Measurements from ENCODE around the gene CYP1A1. TPM values are rescaled to one million over a fixed set of nuclear protein-coding genes. Genes with fewer than 3 reads are reported as not detected.

CYP1A1 gene
- total and polyA plus RNA-seq, 2 experiments from 2014 or later = 0.16 to 1.4 TPM

DNA sequence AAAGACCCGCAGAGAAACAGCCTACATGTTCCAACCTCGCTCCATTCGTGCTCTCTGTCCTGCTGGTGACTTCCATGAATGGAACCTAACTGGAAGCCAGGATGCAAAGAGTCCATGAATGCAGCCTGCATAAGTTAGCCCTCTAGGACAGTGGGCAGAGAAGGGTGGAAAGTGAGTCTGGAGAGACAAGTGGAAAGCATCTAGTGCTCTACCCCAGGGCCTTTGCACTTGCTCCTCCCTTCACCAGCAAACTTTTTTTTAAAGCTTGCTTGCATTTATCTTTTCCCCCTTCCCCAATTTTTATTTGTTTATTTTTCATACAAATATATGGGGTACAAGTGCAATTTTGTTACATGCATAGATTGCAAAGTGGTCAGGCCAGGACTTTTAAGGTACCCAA is 7.9 kb upstream of the CYP1A1 start:
- H3K27me3 Mint-ChIP-seq (ENCODE audit: insufficient read depth, low read depth, poor library complexity) = peaks cover 19% of the 10 kb centered on the region
- no peaks in the 10 kb centered on the region; the same call in 2 of the 3 replicates for H3K4me1 Mint-ChIP-seq
- H3K4me3 Mint-ChIP-seq = no peak overlapping the region

More for the DNA sequence above, 7.9 kb upstream of the CYP1A1 start:
- ATAC-seq (no peak), DNase-seq (ENCODE audit: low spot score) (no peak)
- Mint-ChIP-seq H3K9me3 (peaks cover 3% of the 10 kb centered on the region; the same call in 2 of the 3 replicates), H3K36me3 (ENCODE audit: low read depth) (no peaks in the 10 kb centered on the region), H3K27ac (no peak overlapping the region)
- H3K4me2 ChIP-seq = no peak overlapping the region
- no peaks in the 10 kb centered on the region; the same call in 1 of the 2 replicates for H3K9me2 ChIP-seq (ENCODE audit: insufficient read depth)
- H4K20me1 ChIP-seq (replicated peaks; ENCODE audit: insufficient read depth) = no peaks in the 10 kb centered on the region
- no peak overlapping the region for H3K4me3 ChIP-seq
- H3K36me3 ChIP-seq (ENCODE audit: insufficient read depth) = no peaks in the 10 kb centered on the region
- H3K27me3 ChIP-seq (ENCODE audit: insufficient read depth) = no peaks in the 10 kb centered on the region
- no peak overlapping the region for H2AFZ ChIP-seq
- H3K4me1 ChIP-seq (ENCODE audit: insufficient read depth) = no peaks in the 10 kb centered on the region
- no peaks in the 10 kb centered on the region for H3K79me2 ChIP-seq (replicated peaks; ENCODE audit: insufficient read depth)
- TF ChIP-seq EZH2 (IDR thresholded peaks at IDR 0.05; ENCODE audit: low read depth, unreplicated experiment) (no peak), CREB1 (CRISPR knock-in tag; IDR thresholded peaks at IDR 0.05; ENCODE audit: low read depth) (no peak), STAT1 (IDR thresholded peaks at IDR 0.05; ENCODE audit: unreplicated experiment) (no peak), ZNF114 (CRISPR knock-in tag; IDR thresholded peaks at IDR 0.05) (no peak), EZH2phosphoT487 (IDR thresholded peaks at IDR 0.05; ENCODE audit: unreplicated experiment) (no peak), REST (IDR thresholded peaks at IDR 0.05; ENCODE audit: unreplicated experiment) (no peak), CTCF (conservative IDR thresholded peaks at IDR 0.05; ENCODE audit: low read depth in 2 of 2) (no peak), ZNF331 (CRISPR knock-in tag; IDR thresholded peaks at IDR 0.05; ENCODE audit: low read depth) (no peak)
- TF ChIP-seq, protein P1, sequence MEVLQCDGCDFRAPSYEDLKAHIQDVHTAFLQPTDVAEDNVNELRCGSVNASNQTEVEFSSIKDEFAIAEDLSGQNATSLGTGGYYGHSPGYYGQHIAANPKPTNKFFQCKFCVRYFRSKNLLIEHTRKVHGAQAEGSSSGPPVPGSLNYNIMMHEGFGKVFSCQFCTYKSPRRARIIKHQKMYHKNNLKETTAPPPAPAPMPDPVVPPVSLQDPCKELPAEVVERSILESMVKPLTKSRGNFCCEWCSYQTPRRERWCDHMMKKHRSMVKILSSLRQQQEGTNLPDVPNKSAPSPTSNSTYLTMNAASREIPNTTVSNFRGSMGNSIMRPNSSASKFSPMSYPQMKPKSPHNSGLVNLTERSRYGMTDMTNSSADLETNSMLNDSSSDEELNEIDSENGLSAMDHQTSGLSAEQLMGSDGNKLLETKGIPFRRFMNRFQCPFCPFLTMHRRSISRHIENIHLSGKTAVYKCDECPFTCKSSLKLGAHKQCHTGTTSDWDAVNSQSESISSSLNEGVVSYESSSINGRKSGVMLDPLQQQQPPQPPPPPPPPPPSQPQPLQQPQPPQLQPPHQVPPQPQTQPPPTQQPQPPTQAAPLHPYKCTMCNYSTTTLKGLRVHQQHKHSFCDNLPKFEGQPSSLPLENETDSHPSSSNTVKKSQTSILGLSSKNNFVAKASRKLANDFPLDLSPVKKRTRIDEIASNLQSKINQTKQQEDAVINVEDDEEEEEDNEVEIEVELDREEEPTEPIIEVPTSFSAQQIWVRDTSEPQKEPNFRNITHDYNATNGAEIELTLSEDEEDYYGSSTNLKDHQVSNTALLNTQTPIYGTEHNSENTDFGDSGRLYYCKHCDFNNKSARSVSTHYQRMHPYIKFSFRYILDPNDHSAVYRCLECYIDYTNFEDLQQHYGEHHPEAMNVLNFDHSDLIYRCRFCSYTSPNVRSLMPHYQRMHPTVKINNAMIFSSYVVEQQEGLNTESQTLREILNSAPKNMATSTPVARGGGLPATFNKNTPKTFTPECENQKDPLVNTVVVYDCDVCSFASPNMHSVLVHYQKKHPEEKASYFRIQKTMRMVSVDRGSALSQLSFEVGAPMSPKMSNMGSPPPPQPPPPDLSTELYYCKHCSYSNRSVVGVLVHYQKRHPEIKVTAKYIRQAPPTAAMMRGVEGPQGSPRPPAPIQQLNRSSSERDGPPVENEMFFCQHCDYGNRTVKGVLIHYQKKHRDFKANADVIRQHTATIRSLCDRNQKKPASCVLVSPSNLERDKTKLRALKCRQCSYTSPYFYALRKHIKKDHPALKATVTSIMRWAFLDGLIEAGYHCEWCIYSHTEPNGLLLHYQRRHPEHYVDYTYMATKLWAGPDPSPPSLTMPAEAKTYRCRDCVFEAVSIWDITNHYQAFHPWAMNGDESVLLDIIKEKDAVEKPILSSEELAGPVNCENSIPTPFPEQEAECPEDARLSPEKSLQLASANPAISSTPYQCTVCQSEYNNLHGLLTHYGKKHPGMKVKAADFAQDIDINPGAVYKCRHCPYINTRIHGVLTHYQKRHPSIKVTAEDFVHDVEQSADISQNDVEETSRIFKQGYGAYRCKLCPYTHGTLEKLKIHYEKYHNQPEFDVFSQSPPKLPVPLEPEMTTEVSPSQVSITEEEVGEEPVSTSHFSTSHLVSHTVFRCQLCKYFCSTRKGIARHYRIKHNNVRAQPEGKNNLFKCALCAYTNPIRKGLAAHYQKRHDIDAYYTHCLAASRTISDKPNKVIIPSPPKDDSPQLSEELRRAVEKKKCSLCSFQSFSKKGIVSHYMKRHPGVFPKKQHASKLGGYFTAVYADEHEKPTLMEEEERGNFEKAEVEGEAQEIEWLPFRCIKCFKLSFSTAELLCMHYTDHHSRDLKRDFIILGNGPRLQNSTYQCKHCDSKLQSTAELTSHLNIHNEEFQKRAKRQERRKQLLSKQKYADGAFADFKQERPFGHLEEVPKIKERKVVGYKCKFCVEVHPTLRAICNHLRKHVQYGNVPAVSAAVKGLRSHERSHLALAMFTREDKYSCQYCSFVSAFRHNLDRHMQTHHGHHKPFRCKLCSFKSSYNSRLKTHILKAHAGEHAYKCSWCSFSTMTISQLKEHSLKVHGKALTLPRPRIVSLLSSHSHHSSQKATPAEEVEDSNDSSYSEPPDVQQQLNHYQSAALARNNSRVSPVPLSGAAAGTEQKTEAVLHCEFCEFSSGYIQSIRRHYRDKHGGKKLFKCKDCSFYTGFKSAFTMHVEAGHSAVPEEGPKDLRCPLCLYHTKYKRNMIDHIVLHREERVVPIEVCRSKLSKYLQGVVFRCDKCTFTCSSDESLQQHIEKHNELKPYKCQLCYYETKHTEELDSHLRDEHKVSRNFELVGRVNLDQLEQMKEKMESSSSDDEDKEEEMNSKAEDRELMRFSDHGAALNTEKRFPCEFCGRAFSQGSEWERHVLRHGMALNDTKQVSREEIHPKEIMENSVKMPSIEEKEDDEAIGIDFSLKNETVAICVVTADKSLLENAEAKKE (CRISPR knock-in tag; IDR thresholded peaks at IDR 0.05) = no peak
- no peak overlapping the region for H3K27ac ChIP-seq (ENCODE audit: low read depth)
- no peaks in the 10 kb centered on the region for H3F3A ChIP-seq (replicated peaks; ENCODE audit: low read depth)

All from GM23338 (cell line).